ENCODE results near the gene CERS5. TPM values are rescaled to one million over a fixed set of nuclear protein-coding genes. Genes with fewer than 3 reads are reported as not detected.

CERS5 gene
- total RNA-seq, 2 experiments from 2014 or later, result 47.1 to 53.0 TPM

DNA sequence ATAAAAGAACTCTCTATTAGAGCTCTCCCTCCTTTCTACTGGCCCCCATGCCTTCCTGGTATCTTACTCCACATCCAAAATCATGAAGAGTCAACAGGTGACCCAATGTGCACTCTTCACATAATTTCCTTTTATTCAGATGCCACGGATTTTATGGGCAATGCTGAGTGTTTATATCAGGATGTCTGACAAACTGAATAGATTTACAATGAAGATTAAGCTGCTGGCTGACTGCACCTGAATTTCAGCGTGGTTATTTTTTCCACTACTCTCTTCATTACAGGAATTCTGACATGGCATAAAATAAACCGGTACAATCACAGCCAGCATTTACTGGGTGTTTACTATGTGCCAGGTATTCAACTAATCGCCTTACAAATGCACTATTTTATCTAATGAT, 29.4 kb upstream of the CERS5 start:
- POLR2A ChIA-PET, result interaction anchor here (0.6 to 1.0 kb wide), 3 partner anchors 25 to 90 kb away, joined by 3 to 4 read pairs (median 3); no protein-coding TSS in a partner anchor
- no peak overlapping the region for H3K4me3 Mint-ChIP-seq
- H3K36me3 Mint-ChIP-seq, result peaks cover 10% of the 10 kb centered on the region
- ATAC-seq (ENCODE audit: low read depth), result no peak
- no peak overlapping the region for H3K27ac Mint-ChIP-seq
- no peak for DNase-seq
- no peaks in the 10 kb centered on the region for H3K9me3 Mint-ChIP-seq
- H3K4me1 Mint-ChIP-seq, result peaks cover 1% of the 10 kb centered on the region
- H3K27me3 Mint-ChIP-seq, result no peaks in the 10 kb centered on the region

DNA sequence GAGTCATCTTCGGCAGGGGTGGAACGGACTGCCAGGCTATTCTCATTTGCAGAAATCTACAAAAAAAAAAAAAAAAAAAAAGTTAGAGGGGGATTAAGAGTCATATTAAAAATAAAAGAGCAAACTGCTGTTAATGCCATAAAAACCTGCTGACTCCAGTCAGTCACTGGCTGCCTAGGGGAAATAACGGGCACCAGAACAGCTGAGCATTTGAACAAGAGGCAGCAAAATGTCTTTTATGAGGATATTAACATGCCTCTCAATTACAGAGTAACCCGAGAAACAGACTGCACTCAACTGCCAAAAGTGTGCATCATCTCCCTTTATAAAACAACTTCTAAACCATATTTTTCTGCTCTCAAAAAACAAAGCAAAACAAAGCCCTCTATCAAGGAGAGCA, 28.7 kb upstream of the CERS5 start:
- Mint-ChIP-seq H3K4me1 (peaks cover 1% of the 10 kb centered on the region), H3K36me3 (peaks cover 9% of the 10 kb centered on the region), H3K9me3 (no peaks in the 10 kb centered on the region), H3K27ac (no peak overlapping the region), H3K27me3 (no peaks in the 10 kb centered on the region), H3K4me3 (no peak overlapping the region)
- DNase-seq, result no peak
- POLR2A ChIA-PET, result interaction anchor here (1.0 kb wide), 1 partner anchor 31 kb away, joined by 4 read pairs; no protein-coding TSS in a partner anchor
- no peak for ATAC-seq (ENCODE audit: low read depth)

DNA sequence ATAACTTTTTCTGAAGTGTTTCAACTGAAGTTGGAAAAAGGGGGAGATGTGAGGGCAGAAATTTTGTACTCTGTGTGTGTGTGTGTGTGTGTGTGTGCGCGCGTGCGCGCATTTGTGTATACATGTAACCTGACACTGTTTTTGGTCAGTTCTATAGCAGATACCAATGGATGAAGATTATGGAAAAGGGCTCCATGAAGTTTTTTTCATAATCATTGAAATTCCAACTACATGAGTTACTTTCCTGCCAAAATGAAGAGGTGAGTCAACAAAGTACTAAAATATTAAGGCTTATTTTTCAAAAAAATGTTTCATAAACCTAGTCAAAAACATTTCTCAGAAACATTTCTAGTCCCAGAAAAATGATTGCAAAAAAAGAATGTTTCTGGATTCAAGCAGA, 25.7 kb upstream of the CERS5 start:
- ATAC-seq (ENCODE audit: low read depth) (no peak), DNase-seq (no peak)
- Mint-ChIP-seq H3K4me3 (no peak overlapping the region), H3K36me3 (no peaks in the 10 kb centered on the region), H3K27ac (no peak overlapping the region), H3K9me3 (no peaks in the 10 kb centered on the region), H3K4me1 (peaks cover 13% of the 10 kb centered on the region), H3K27me3 (no peaks in the 10 kb centered on the region)
- POLR2A ChIA-PET, result interaction anchor here (0.7 kb wide), 1 partner anchor 21 kb away, joined by 3 read pairs; no protein-coding TSS in a partner anchor

DNA sequence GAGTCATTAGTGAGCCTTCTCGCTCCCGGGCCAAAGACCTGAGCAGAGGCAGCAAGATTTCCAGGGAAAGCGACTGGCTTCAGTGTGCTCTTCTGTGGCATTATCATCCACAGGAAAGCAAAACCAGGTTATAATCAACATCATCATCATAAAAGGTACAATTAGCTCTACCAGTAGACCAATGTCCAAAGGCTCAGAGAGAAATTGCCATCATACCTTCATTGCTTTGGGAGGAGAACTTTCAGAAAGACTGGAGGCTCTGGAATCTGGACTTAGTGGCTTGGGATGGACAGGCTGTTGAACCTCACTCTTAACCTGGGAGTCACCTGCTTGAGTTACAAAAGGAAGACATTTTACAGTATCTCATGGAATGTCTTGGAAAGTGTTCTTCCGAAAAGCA, 25.1 kb upstream of the CERS5 start:
- ATAC-seq (ENCODE audit: low read depth) (no peak), DNase-seq (no peak)
- Mint-ChIP-seq H3K27ac (no peak overlapping the region), H3K27me3 (no peaks in the 10 kb centered on the region), H3K4me3 (no peak overlapping the region), H3K36me3 (no peaks in the 10 kb centered on the region), H3K4me1 (peaks cover 18% of the 10 kb centered on the region), H3K9me3 (no peaks in the 10 kb centered on the region)
- POLR2A ChIA-PET, result interaction anchor here (0.6 to 0.7 kb wide), 2 partner anchors 19 to 21 kb away, joined by 3 read pairs; no protein-coding TSS in a partner anchor

DNA sequence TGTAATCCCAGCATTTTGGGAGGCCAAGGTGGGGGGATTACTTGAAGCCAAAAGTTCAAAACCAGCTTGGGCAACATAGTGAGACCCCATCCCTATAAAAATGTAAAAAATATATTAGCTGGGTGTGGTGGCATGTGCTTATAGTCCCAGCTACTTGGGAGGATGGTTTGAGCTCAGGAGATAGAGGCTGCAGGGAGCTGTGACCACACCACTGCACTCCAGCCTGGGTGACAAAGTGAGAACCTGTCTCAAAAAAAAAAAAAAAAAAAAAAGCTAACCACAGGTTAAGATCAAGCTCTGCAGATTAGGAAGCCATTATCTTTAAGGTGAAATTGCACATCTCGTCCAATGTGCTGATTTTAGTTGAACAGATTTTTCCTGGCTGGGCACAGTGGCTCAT, 23.7 kb upstream of the CERS5 start:
- no peaks in the 10 kb centered on the region for H3K9me3 Mint-ChIP-seq
- no peaks in the 10 kb centered on the region for H3K27me3 Mint-ChIP-seq
- POLR2A ChIA-PET, result interaction anchor here (0.6 to 1.0 kb wide), 3 partner anchors 24 to 109 kb away, joined by 3 to 7 read pairs (median 4); no protein-coding TSS in a partner anchor
- no peaks in the 10 kb centered on the region for H3K36me3 Mint-ChIP-seq
- no peak overlapping the region for H3K27ac Mint-ChIP-seq
- ATAC-seq (ENCODE audit: low read depth) (no peak), DNase-seq (no peak)
- no peak overlapping the region for H3K4me3 Mint-ChIP-seq
- H3K4me1 Mint-ChIP-seq, result peaks cover 30% of the 10 kb centered on the region

DNA sequence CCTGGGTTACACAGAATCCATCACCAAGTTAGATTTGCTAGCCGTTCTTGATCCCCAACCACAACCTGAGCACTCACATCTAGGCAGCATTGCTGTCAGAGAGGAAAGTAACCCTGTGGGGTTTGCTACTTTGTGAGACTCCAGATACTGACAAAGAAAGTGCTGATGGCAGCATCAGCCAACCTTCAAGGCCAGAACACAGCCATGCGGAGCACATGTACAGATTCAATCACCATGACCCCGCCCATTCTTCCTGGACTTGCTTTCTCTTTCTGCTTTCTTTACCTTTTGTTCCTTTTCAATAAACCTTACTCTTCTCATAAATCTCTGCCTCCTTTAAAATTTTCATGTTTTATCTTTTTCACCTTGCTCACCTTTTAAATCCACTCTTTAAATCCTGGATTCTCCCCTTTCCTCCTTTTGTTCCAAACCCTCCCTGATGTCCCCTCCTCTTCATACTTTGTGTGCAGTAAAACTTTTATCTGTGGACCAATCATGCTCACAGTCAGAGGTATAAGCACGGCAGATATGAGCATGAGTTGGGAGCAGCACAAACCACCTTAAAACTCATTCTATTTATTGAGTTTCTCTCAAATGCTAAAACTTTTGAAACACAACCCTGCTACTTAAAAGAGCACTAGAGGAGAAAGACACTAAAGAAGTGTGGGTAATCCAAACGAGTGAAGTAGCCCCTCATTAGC, 21.9 kb upstream of the CERS5 start:
- ATAC-seq (ENCODE audit: low read depth) (peak; percentile 34), DNase-seq (no peak)
- Mint-ChIP-seq H3K9me3 (no peaks in the 10 kb centered on the region), H3K4me1 (peaks cover 33% of the 10 kb centered on the region), H3K4me3 (peak overlapping the region; percentile 28), H3K27me3 (no peaks in the 10 kb centered on the region), H3K27ac (peak overlapping the region; percentile 54), H3K36me3 (no peaks in the 10 kb centered on the region)
- POLR2A ChIA-PET, result interaction anchor here (0.7 kb wide), 1 partner anchor 446 kb away, joined by 3 read pairs; no protein-coding TSS in a partner anchor

DNA sequence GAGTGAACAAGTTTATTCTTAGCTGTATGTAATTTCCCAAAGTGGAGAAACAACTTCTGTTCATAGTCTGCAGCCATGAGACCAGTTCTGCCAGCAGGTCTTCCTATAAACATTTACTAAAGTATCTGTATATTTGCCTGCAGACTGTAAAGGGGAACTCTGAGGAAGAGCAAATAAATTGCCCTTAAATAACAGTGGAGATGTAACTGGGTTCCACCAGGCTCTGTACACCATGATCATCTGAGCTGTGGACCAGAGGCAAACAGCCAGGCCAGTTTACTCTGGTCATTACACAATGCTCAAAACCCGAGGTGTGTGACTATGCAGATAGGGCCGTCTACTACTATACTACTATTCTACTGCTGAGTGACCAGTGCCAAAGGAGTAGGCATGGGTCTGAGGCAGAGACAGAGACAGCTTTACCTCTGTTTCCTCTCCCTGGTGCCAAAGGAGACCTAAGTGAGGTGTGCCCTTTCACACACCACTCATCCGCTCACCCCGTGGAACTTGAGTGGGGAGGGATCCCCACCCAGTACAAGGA, 21.1 kb upstream of the CERS5 start:
- Mint-ChIP-seq H3K27me3 (no peaks in the 10 kb centered on the region), H3K36me3 (no peaks in the 10 kb centered on the region), H3K4me3 (no peak overlapping the region), H3K27ac (peak overlapping the region; percentile 54), H3K4me1 (peaks cover 33% of the 10 kb centered on the region), H3K9me3 (no peaks in the 10 kb centered on the region)
- DNase-seq (no peak), ATAC-seq (ENCODE audit: low read depth) (no peak)
- POLR2A ChIA-PET, result no interaction called here

DNA sequence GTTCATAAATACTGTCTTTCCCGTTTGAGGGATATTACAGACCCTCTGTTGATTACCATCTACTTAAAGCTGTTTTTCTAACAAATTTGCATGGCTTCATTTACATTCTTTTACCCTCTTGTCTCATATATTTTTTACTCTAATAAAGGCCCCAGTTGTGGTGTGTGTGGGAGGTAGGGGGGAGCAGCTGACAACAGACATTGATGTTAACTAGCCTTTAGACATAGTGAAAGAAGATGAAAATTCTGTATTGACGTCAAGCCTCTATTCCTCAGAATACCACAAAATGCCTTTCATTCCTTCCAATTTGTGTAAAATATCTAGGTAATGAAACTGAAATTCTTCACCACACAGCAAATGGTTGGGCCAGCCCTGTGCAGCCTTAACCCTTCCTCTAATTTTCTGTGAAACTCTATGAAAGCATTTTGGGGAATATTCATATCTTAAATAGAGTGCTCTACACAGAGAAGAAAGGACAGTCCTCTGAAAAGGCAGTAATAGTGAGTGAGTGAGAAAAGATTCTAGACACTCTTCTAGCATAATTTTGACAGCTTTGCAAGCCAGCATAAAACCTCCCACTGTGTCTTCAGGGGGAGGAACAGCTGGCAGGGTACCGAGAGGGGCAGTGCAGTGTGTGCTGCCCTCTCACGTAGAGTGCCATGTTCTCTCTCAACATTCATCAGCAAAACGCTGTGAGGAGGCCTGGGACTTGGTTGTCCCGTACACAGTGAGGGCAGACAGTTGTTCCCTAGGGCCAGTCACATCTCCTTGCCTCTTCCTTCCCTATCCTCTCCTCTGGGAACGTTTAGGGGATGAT, 20.1 kb upstream of the CERS5 start:
- Mint-ChIP-seq H3K4me1 (peaks cover 33% of the 10 kb centered on the region), H3K27ac (peak overlapping the region; percentile 66), H3K27me3 (no peaks in the 10 kb centered on the region), H3K36me3 (no peaks in the 10 kb centered on the region), H3K4me3 (peak overlapping the region; percentile 11), H3K9me3 (no peaks in the 10 kb centered on the region)
- POLR2A ChIA-PET, result interaction anchor here (1.5 kb wide), 2 partner anchors 20 to 76 kb away, joined by 3 read pairs; partner anchors contain the start of genes CERS5 and COX14
- DNase-seq, result no peak
- ATAC-seq (ENCODE audit: low read depth), result peak; percentile 40

DNA sequence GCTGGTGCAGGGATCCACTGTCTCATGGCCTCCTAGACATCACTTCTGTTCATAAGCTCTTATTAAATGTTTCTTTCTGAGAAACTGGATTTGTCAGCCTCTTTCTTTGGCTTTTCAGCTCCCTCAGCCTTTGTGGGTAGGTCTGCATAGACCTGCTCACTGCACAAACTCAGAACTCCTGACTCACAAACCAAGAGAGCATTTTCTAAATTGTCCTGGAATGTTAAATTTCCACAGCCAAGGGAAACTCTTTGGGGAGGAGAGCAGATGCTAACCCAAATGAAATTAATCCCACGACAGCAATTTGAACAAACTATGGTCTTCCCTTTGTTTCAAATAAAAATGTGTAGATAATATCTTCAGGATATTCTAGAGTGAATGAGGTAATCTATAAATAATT, 19.5 kb upstream of the CERS5 start:
- Mint-ChIP-seq H3K27ac (peak overlapping the region; percentile 50), H3K4me3 (no peak overlapping the region), H3K36me3 (no peaks in the 10 kb centered on the region), H3K9me3 (no peaks in the 10 kb centered on the region), H3K4me1 (peaks cover 33% of the 10 kb centered on the region), H3K27me3 (no peaks in the 10 kb centered on the region)
- DNase-seq (no peak), ATAC-seq (ENCODE audit: low read depth) (no peak)
- POLR2A ChIA-PET, result interaction anchor here (1.5 kb wide), 2 partner anchors 20 to 75 kb away, joined by 3 read pairs; partner anchors contain the start of genes CERS5 and COX14

DNA sequence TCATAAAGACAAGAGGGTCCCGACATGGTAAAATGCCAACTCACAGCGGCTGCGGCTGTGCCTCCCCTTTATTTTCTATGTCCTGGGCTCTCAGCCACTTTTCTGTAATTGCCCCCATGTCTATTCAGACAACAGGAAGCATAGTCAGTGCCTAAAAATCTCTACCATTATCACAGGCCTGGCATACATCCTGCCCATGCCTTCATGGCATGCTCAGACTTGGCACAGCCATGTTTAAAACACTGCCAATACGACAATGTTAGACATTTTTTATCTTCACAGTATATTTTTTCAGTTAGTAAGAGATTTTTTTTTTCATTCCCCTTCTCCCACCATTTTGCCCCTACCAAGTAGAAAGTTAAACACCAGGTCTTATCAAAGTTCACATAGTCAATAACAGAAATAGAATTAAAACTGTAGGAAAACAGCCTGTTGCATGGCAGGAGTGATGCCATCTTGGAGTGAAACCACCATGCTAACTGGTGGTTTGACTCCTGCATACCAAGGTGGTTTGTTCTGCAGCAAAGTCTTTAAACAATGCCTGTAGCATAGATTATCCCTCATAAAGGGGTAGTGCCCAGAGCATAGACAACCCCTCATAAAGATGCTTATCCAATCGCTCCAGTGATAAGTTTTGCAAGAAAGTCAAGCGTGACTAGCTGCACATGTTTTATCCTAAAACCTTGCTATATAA, 18.9 kb upstream of the CERS5 start:
- no peak overlapping the region for H3K27ac Mint-ChIP-seq
- peaks cover 33% of the 10 kb centered on the region for H3K4me1 Mint-ChIP-seq
- no peaks in the 10 kb centered on the region for H3K27me3 Mint-ChIP-seq
- no peaks in the 10 kb centered on the region for H3K9me3 Mint-ChIP-seq
- POLR2A ChIA-PET, result interaction anchor here (0.9 to 1.5 kb wide), 2 partner anchors 19 to 20 kb away, joined by 3 read pairs; partner anchors contain the start of gene CERS5
- no peak for ATAC-seq (ENCODE audit: low read depth)
- H3K4me3 Mint-ChIP-seq, result no peak overlapping the region
- DNase-seq, result no peak
- no peaks in the 10 kb centered on the region for H3K36me3 Mint-ChIP-seq

DNA sequence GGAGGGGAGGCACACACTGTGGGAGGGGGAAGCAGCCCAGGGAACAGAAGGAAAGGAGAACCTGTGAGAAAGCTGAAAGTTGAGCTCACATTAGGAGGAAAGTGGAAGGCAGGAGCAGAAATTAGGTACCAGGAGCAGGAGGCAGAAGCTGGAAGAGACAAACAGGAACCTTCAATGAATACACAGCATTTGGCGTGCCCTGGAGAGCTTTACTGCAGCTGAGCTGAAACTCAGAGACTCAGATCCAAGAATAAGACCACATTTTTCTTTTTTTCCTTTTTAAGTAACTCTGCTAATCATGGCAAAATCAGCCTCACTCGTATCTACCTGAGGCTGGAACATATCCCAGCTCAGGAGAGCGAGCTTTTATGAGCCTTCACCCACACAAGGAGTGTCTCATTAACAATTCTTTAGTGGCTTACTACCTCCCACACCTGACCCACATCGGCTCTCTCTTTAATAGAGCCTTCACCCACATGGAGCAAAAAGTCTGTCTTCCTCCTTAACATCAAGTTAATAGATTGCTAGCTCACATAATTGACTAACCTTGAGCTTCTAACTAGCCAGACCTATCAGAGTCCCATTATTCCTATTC, 18.2 kb upstream of the CERS5 start:
- Mint-ChIP-seq H3K4me1 (peaks cover 33% of the 10 kb centered on the region), H3K27me3 (no peaks in the 10 kb centered on the region), H3K27ac (peak overlapping the region; percentile 37), H3K36me3 (no peaks in the 10 kb centered on the region), H3K4me3 (no peak overlapping the region), H3K9me3 (no peaks in the 10 kb centered on the region)
- DNase-seq, result no peak
- no peak for ATAC-seq (ENCODE audit: low read depth)
- POLR2A ChIA-PET, result interaction anchor here (0.9 kb wide), 1 partner anchor 19 kb away, joined by 3 read pairs; no protein-coding TSS in a partner anchor

DNA sequence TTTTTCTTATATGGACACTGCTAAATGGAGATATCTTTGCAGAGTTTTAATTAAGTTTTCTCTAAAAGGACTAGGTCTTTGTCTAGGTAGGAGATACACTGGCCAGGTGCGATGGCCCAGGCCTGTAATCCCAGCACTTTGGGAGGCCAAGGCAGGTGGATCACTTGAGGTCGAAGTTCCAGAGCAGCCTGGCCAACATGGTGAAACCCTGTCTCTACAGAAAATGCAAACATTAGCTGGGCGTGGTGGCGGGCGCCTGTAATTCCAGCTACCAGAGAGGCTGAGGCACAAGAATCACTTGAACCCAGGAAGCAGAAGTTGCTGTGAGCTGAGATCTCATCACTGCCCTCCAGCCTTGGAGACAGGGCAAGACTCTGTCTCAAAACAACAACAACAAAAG, 17.1 kb upstream of the CERS5 start:
- Mint-ChIP-seq H3K4me3 (no peak overlapping the region), H3K36me3 (no peaks in the 10 kb centered on the region), H3K27ac (no peak overlapping the region), H3K9me3 (no peaks in the 10 kb centered on the region), H3K27me3 (no peaks in the 10 kb centered on the region), H3K4me1 (peaks cover 33% of the 10 kb centered on the region)
- no peak for ATAC-seq (ENCODE audit: low read depth)
- POLR2A ChIA-PET, result no interaction called here
- no peak for DNase-seq

All from activated naive CD8-positive, alpha-beta T cell treated with anti-CD3 and anti-CD28 coated beads, Interleukin-2, amount 10 ng/mL, durations not matched to agents 7 days and 5 days (primary cell).